Fibroblast of villous mesenchyme (primary cell): ENCODE results near the gene DEPDC5. TPM values are rescaled to one million over a fixed set of nuclear protein-coding genes. Genes with fewer than 3 reads are reported as not detected.

Source experiments
- DNase-seq: peaks from one replicate; pipeline ENCODE4 v3.0.0-alpha.2; 2010; ENCODE audit warnings: low read depth
- H3K4me3 ChIP-seq: 2 replicates; pipeline ENCODE4 v1.5.1; 2011; ENCODE audit warnings: low read depth, mild to moderate bottlenecking, low read length
- CTCF ChIP-seq: IDR thresholded peaks from 2 replicates; pipeline ENCODE4 v1.5.1; 2012; ENCODE audit warnings: low read depth, mild to moderate bottlenecking, low read length; ENCODE audit not compliant: insufficient read depth
- total RNA-seq: library from RNA; depleted of rRNA; stranded (reverse); fragments of >200 nt; gene quantifications from 2 replicates; pipeline ENCODE4 v1.2.3, GENCODE V29; 2012

The DEPDC5 gene
- total RNA-seq, 1 donor: 13.0 TPM

GRCh38 chr22:31906086-31906485 lies 152.3 kb downstream of the DEPDC5 start:
- no peak for DNase-seq
- no peak overlapping the region for H3K4me3 ChIP-seq
- no peak for TF ChIP-seq CTCF

- H3K4me3 ChIP-seq: no peak overlapping the region
- TF ChIP-seq CTCF: no peak
- no peak for DNase-seq
These were observed 152.8 kb downstream of the DEPDC5 start for GRCh38 chr22:31906569-31906968.

- no peak for DNase-seq
- TF ChIP-seq CTCF: no peak
- no peak overlapping the region for H3K4me3 ChIP-seq
These were observed 156.2 kb downstream of the DEPDC5 start for GRCh38 chr22:31909977-31910376.

GRCh38 chr22:31911565-31912406 lies 158.0 kb downstream of the DEPDC5 start:
- no peak overlapping the region for H3K4me3 ChIP-seq
- peak; percentile 40 for DNase-seq
- TF ChIP-seq CTCF: no peak

GRCh38 chr22:31912407-31912743 lies 158.6 kb downstream of the DEPDC5 start:
- TF ChIP-seq CTCF: no peak
- DNase-seq: no peak
- H3K4me3 ChIP-seq: no peak overlapping the region

GRCh38 chr22:31915586-31915985 lies 161.8 kb downstream of the DEPDC5 start:
- DNase-seq: no peak
- TF ChIP-seq CTCF: no peak
- H3K4me3 ChIP-seq: no peak overlapping the region
